Gastrocnemius medialis (tissue), 4 donors: ENCODE data around the gene NPAS2. TPM values are rescaled to one million over a fixed set of nuclear protein-coding genes. Genes with fewer than 3 reads are reported as not detected.

Experiments
- ATAC-seq, 2 donors: fragments of 150-250 bp; one replicate each; pipeline ENCODE4 v1.9.1; 2016
- DNase-seq, 2 donors: peaks; one replicate each; pipeline ENCODE4 v3.0.0-alpha.2; 2019
- H3K27ac ChIP-seq, 4 donors: fragments of 200-600 bp; sonication (generic); 1 replicate in 1 of 4; 2 replicates in 3 of 4; pipeline ENCODE4 v1.5.1; 2016 to 2018; ENCODE audit warnings: mild to moderate bottlenecking in 2 of 4, moderate library complexity in 1 of 4
- H3K27me3 ChIP-seq, 3 donors: fragments of 200-600 bp; sonication (generic) in 2 of 3; 1 replicate in 1 of 3; 2 replicates in 2 of 3; pipeline versions ENCODE4 v1.5.1 to v1.6.0; 2016 to 2019; ENCODE audit warnings: mild to moderate bottlenecking in 1 of 3, moderate library complexity in 1 of 3
- H3K36me3 ChIP-seq, 2 donors: fragments of 200-600 bp; sonication (generic) in 1 of 2; one replicate each; pipeline ENCODE4 v1.5.1; 2017 to 2018
- H3K4me1 ChIP-seq, 2 donors: fragments of 200-600 bp; sonication (generic) in 1 of 2; one replicate each; pipeline ENCODE4 v1.5.1; 2016 to 2017; ENCODE audit warnings: mild to moderate bottlenecking in 2 of 2
- H3K4me3 ChIP-seq, 4 donors: fragments of 200-600 bp; sonication (generic) in 3 of 4; 1 replicate in 1 of 4; 2 replicates in 3 of 4; pipeline ENCODE4 v1.5.1; 2016 to 2019; ENCODE audit warnings: mild to moderate bottlenecking in 2 of 4
- H3K9me3 ChIP-seq, 3 donors: fragments of 200-600 bp; sonication (generic) in 2 of 3; 1 replicate in 1 of 3; 2 replicates in 2 of 3; pipeline ENCODE4 v1.5.1; 2016 to 2019
- POLR2A ChIP-seq, 2 donors: fragments of 450-650 bp; IDR thresholded peaks; one replicate each; pipeline ENCODE4 v1.6.1; 2017; ENCODE audit warnings: antibody characterized with exemption in 2 of 2, mild to moderate bottlenecking in 2 of 2, moderate library complexity in 2 of 2
- in situ Hi-C, 4 donors: fragments of 200-750 bp; cut with MboI; loops; one replicate each; pipeline versions ENCODE4 v1.15.0 to v1.8.0; 2017; ENCODE audit warnings: low sequenced_read_pairs in 4 of 4
- intact Hi-C: fragments of 100-400 bp; cut with DNase I; formaldehyde crosslinking; loops from one replicate; pipeline ENCODE4 v1.15.1; 2023; ENCODE audit warnings: low total_unique reads
- total RNA-seq, 4 donors: library from RNA; depleted of rRNA; stranded (reverse); fragments of >200 nt; gene quantifications; one replicate each; pipeline versions ENCODE4 v1.1.0 to v1.2.3, GENCODE V29; 2016
- TF ChIP-seq, protein P1 (sequence below), 5 experiments: fragments of 450-650 bp in 3 of 5; fragments of 200-600 bp in 2 of 5; sonication (generic) in 2 of 5; IDR thresholded peaks in 4 of 5; conservative IDR thresholded peaks in 1 of 5; 1 replicate in 4 of 5; 2 replicates in 1 of 5; pipeline ENCODE4 v1.5.1; 2016 to 2019; ENCODE audit warnings: antibody characterized with exemption in 5 of 5, mild to moderate bottlenecking in 3 of 5, moderate library complexity in 3 of 5

The NPAS2 gene
- total RNA-seq, 4 donors from 2014 or later: 11.4 to 48.2 (median 36.6) TPM

DNA sequence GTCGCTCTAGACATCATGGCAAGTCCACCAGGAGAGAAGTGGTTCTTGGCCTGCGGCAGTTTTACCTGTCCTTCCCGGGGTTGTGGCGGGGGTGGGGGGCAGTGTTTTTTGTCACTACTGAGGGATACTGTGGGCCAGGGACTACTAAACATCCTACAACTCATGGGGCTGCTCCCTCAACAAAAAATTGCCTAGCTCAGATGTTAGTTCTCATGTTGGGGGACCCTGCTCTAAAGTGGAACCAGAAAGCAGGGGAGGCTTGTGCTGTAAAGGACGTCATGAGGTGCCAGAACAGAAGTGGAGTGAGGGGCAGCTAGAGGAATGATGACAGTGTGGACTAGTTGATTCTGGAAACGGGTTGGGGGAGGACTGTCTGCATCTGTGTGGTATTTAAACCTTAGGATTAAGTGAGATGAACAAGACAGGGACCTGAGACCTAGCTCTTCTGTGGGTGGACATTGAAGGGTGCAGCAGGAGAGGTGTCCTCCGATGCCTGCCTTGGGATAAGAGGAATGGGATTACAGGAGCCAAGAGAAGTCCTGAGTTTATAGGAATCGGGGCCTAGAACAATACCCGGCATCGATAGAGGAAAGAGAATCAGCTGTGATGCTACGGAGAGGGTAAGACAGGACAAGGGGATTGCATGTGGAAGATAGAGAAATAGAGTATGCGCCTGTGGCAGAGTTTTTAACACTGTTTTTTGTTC is 184.8 kb downstream of the NPAS2 start:
- in situ Hi-C loops (loop anchor here (5.0 to 10.0 kb wide), 3 partner anchors 148 to 153 kb away; partner anchors contain the start of gene TBC1D8 (in 2 of the 4)), intact Hi-C loops (no loop called here)
- Histone ChIP-seq H3K4me3 (no peak overlapping the region), H3K9me3 (no peaks in the 10 kb centered on the region), H3K27ac (peak overlapping the region; percentile 17 to 91 (median 28)), H3K27me3 (no peaks in the 10 kb centered on the region), H3K4me1 (peaks cover 23 to 24% of the 10 kb centered on the region in 2 donors), H3K36me3 (peaks cover 0 to 60% of the 10 kb centered on the region in 2 donors)
- TF ChIP-seq, protein P1, sequence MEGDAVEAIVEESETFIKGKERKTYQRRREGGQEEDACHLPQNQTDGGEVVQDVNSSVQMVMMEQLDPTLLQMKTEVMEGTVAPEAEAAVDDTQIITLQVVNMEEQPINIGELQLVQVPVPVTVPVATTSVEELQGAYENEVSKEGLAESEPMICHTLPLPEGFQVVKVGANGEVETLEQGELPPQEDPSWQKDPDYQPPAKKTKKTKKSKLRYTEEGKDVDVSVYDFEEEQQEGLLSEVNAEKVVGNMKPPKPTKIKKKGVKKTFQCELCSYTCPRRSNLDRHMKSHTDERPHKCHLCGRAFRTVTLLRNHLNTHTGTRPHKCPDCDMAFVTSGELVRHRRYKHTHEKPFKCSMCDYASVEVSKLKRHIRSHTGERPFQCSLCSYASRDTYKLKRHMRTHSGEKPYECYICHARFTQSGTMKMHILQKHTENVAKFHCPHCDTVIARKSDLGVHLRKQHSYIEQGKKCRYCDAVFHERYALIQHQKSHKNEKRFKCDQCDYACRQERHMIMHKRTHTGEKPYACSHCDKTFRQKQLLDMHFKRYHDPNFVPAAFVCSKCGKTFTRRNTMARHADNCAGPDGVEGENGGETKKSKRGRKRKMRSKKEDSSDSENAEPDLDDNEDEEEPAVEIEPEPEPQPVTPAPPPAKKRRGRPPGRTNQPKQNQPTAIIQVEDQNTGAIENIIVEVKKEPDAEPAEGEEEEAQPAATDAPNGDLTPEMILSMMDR (IDR thresholded peaks at IDR 0.05 in 4 of 5, conservative IDR thresholded peaks at IDR 0.05 in 1 of 5): no peak
- TF ChIP-seq POLR2A (IDR thresholded peaks at IDR 0.05): no peak
- no peak for ATAC-seq
- DNase-seq: no peak

DNA sequence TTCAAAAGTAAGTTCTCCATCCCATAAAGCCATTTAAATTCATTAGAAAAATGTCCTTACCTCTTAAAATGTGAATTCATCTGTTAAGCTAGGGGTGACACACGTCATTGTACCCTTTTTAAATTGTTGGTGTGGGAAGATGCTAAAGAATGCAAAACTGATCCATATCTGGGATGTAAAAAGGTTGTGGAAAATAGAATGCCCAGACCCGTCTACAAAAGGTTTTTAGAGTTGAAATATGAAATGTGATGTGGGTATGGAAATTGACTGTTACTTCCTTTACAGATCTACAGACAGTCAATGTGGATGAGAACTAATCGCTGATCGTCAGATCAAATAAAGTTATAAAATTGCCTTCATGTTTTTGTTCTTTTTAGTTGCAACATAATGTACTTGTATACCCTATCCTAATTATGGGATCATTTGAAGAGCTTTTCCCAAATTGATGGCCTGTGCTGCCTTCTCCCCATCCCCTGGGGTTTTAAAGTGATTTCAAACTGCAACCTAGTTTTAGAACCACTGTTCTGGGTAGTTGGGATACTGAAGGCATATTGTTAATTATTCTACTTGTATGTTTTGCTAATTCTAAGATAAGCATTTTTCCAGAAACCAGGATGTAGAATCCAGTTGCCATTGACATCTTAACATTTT is 186.3 kb downstream of the NPAS2 start:
- Histone ChIP-seq H3K36me3 (peaks cover 0 to 73% of the 10 kb centered on the region in 2 donors), H3K9me3 (no peaks in the 10 kb centered on the region), H3K4me3 (no peak overlapping the region), H3K4me1 (peaks cover 23 to 24% of the 10 kb centered on the region in 2 donors), H3K27ac (peak overlapping the region in 1 of 4 donors; percentile 91), H3K27me3 (no peaks in the 10 kb centered on the region)
- in situ Hi-C loops (loop anchor here (5.0 to 10.0 kb wide), 3 partner anchors 146 to 151 kb away; partner anchors contain the start of gene TBC1D8 (in 2 of the 4)), intact Hi-C loops (no loop called here)
- DNase-seq (no peak), ATAC-seq (no peak)
- TF ChIP-seq POLR2A (IDR thresholded peaks at IDR 0.05): no peak
- TF ChIP-seq, protein P1 (IDR thresholded peaks at IDR 0.05 in 4 of 5, conservative IDR thresholded peaks at IDR 0.05 in 1 of 5): no peak

GRCh38 chr2:101007415-101008345 is 187.7 kb downstream of the NPAS2 start:
- Histone ChIP-seq H3K36me3 (peaks cover 0 to 82% of the 10 kb centered on the region in 2 donors), H3K4me3 (no peak overlapping the region)
- in situ Hi-C loops: loop anchor here (5.0 to 10.0 kb wide), 3 partner anchors 145 to 150 kb away; partner anchors contain the start of gene TBC1D8 (in 2 of the 4)

DNA sequence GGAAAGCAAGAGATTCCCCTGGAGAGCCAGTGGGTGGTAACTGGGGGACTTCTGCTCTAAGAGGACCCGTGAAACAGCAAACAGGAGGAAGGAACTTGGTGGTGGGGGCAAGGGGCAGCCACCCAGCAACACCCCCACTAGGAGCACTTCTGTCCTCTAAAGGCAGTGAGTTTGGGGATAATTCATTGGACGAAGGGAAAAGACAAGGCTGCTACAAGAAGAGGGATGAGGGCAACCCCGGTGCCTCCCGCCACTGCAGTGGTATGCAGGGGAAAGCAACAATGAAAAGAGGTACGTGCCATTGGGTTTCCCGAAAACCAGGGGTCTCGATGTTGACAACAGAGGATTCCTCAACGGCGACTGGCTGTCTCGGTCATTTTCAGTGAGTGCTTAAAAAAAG is 191.2 kb downstream of the NPAS2 start:
- Histone ChIP-seq H3K36me3 (peaks cover 0 to 59% of the 10 kb centered on the region in 2 donors), H3K4me3 (no peak overlapping the region), H3K9me3 (no peaks in the 10 kb centered on the region), H3K27ac (peak overlapping the region in 2 of 4 donors; percentile 12 to 50), H3K4me1 (peaks cover 9 to 21% of the 10 kb centered on the region in 2 donors), H3K27me3 (no peaks in the 10 kb centered on the region)
- DNase-seq (no peak), ATAC-seq (no peak)
- intact Hi-C loops: loop anchor here (5.0 kb wide), 2 partner anchors 41 to 196 kb away; no protein-coding TSS in a partner anchor
- in situ Hi-C loops: no loop called here
- TF ChIP-seq, protein P1 (IDR thresholded peaks at IDR 0.05 in 4 of 5, conservative IDR thresholded peaks at IDR 0.05 in 1 of 5): no peak
- TF ChIP-seq POLR2A (IDR thresholded peaks at IDR 0.05): no peak

More at GRCh38 chr2:101007415-101008345, 187.7 kb downstream of the NPAS2 start:
- no peaks in the 10 kb centered on the region for H3K9me3 ChIP-seq
- no peak for TF ChIP-seq POLR2A (IDR thresholded peaks at IDR 0.05)
- TF ChIP-seq, protein P1 (IDR thresholded peaks at IDR 0.05 in 4 of 5, conservative IDR thresholded peaks at IDR 0.05 in 1 of 5): no peak
- intact Hi-C loops: no loop called here
- peak overlapping the region; percentile 57 to 69 (median 62) for H3K27ac ChIP-seq
- ATAC-seq: no peak
- peaks cover 17 to 26% of the 10 kb centered on the region in 2 donors for H3K4me1 ChIP-seq
- no peak for DNase-seq
- no peaks in the 10 kb centered on the region for H3K27me3 ChIP-seq
